Measurements from ENCODE around the gene RHEB.

- TF ChIP-seq EZH2 (IDR thresholded peaks at IDR 0.05; ENCODE audit: borderline replicate concordance, insufficient read depth, low read depth, low read length, poor library complexity, severe bottlenecking) (no peak), CTCF (IDR thresholded peaks at IDR 0.05) (no peak)
Measured at GRCh38 chr7:151490456-151491105, 29.1 kb downstream of the RHEB start.
